Activated CD4-positive, CD25-positive, alpha-beta regulatory T cell treated with anti-CD3 and anti-CD28 coated beads, Interleukin-2, amount 50 U/mL, for 24 hours (primary cell): ENCODE measurements around the gene IL7R.
A peak's percentile ranks its signal among the peaks of the same experiment; 100 is the strongest.

Source experiments
- ATAC-seq, 2 donors: fragments of 150-1000 bp; cut with Tn5 transposase; one replicate each; pipeline ENCODE4 v1.10.0; 2021; ENCODE audit warnings: mild to moderate bottlenecking in 1 of 2, moderate library complexity in 1 of 2

Gene IL7R, protein sequence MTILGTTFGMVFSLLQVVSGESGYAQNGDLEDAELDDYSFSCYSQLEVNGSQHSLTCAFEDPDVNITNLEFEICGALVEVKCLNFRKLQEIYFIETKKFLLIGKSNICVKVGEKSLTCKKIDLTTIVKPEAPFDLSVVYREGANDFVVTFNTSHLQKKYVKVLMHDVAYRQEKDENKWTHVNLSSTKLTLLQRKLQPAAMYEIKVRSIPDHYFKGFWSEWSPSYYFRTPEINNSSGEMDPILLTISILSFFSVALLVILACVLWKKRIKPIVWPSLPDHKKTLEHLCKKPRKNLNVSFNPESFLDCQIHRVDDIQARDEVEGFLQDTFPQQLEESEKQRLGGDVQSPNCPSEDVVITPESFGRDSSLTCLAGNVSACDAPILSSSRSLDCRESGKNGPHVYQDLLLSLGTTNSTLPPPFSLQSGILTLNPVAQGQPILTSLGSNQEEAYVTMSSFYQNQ

DNA sequence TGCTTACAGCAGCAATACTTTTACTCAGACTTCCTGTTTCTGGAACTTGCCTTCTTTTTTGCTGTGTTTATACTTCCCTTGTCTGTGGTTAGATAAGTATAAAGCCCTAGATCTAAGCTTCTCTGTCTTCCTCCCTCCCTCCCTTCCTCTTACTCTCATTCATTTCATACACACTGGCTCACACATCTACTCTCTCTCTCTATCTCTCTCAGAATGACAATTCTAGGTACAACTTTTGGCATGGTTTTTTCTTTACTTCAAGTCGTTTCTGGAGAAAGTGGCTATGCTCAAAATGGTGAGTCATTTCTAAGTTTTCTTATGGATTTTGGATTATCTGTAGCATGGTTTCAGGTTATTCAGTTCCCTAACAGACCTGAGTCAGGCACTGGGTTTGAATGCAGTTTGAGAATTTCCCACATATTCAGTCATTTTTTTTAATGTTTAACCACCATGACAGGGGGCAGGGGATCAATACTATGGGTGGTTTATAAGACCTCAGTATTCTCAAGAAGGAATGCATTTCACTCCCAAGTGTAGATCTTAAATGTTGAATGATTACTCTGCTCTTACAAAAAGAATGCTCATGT, at the start of gene IL7R:
Gene IL7R, plus strand, starts transcription at position 127 of the 587 bp plus-strand sequence. Its CDS starts 87 bp downstream, at position 214.
- ATAC-seq, result peak; percentile 46

DNA sequence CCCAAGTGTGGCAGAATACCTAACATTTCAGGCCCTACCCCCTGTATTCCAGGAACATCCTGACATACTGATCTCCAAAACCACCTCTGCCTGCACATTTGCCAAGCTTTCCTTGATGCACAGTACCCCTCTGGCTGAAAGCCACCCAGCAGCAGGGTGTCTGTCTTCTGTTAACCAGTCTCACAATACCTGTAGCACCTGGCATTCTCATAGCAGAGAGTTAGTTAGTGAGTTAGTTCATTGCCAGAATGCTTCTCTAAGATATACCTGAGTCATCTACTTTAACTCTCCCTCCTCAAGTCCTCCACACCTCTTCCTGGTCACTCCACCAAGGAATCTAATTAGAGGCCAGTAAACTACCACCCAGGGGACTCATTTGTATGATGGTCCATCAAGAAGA, 46.1 kb upstream of the IL7R start:
- peak in 1 of 2 donors; percentile 22 for ATAC-seq

DNA sequence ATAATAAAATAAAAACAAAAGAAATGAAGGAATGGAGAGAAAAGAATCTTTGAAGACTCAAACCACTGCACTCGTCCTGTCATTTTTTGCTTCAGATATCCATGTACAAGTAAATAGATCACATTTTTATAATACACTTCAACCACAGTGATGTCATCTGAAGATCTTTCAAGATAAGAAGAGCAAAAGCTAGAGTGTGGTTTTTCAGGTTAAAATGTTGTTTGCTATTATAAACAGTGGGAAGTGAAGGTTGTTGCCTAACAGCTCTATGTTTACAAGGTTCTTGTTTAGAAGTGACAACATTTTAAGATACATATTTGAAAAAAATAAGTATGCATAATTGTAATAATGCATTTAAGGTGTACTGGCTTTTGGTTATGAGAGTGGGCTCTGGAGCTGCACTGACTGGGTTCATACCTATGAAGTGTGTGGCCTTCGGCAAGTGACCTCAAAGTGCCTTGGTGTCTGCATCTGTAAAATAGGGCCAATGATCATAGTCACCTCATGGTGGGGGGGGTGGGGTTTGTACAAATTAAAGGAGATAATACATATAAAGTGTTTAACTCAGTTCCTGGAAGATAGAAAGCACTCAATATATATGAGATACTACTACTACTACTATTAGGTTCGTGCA, 45.5 kb upstream of the IL7R start:
- peak; percentile 57 to 75 for ATAC-seq

DNA sequence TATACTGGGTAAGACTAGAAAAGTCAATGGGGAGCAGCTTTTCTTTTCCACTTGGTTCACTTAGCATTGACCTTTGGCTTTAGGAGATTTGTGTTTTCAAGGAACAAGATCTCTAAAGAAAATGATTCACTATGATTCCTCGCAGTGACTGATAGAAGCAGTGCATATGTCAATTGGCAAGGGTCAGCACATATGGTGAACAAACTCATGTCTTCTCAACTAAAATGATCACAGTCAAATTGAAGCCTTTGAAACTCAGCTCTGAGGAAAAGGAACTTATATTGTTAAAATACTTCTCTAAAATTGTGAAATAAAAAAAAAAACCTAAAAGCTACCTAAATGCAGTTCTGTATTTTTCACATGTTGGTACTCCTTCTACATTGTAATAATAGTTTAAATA, 43.2 kb upstream of the IL7R start:
- ATAC-seq, result no peak

DNA sequence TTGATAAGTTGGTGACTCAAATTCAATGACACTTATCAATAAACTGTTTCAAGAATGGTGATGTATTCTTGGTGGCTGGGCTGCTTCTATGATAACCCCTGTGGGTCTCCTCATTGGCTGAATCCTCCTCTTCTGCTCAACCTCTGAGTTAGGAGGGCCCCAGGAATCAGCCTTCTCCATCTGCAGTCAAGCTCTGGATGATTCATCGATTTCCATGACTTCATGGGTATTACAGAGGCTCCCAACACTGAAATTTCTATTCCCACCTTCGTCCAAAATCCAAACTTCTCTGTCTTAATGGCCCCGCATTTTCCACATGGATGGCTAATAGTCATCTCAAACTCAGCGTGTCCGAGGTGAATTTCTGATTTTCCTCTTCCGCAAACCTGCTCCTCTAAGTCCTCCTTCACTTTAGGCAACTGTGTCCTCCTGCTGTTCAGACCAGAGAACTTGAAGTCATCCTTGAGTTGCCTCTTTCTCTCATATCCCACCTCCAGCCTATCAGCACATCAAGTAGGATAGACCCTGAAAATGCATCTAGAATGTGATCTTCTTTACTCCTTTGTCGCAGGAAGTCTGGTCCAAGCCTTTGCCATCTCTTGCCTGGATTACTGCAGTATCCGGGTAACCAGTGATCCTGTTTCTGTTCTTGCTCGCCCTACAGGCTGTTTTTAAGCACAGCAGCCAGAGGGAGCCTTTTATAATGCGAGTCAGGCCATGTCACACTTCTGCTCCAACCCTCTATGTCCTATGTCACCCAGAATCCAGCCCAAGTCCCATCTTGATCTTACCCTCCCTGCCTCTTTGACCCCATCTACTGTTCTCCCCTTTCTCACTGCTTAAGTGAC, 41.4 kb upstream of the IL7R start:
- ATAC-seq, result no peak

DNA sequence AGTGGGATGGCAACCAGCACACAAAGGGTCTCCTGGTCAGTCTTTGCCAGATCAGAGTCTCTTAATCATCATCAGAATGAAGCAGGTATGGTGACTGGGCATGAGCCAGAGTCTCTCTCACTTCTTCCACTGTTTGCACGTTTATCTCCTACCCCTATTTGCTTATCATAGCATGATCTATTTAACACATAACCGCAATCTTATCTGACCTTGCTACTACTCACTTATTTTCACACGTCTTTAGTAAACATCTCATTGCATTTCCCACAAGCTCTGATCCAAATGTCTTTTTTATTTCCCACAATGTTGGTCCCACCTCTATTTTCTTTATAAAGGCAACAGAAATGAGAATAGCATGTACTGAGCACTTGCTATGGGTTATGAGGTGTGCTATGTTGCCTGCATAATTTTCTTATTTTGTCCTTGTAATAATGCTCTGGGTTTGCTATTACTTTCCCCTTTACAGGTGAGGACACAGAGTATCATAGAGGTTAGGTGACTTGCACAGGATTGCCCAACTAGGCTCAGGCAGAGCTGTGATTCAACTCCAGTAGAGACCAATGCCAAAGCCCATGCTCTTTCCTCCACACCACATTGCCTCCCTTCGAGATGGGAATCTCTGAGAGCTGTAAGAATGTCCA, 39.7 kb upstream of the IL7R start:
- ATAC-seq, result peak; percentile 51 to 61

DNA sequence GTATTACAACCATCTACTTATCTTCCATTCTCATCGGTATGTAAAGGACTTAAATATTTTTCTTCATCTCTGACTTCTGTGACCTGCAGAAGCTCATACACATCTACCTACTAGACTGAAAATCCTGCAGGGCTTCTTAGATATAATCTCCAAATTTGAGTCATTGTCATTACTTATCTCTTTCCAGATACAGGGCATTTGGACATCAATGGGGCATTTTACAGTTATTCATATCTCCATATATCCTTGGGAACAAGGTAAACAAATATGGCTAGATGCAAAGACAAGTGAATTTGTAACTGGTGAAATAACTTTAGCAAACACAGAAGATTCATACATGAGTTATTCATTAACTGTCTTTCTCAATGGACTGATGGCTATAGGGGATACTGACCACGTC, 37.7 kb upstream of the IL7R start:
- ATAC-seq, result no peak

DNA sequence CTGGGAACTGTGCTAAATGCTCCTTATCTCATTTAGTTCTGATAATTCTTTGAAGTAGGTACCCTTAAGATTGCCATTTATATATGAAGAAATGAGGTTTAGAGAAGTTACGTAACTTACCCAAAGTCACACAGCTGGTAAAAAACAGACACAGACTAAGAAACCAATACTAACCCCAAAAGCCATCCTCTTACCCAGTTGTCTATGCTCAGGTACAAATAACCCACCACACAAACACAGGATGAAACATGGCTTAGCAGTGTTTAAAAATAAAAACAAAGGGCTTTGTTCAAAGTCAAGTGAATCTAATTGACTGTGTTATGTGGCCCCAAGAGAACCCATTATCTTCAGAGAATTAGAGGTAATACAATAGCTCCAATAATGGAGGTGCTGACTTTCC, 37.0 kb upstream of the IL7R start:
- no peak for ATAC-seq

DNA sequence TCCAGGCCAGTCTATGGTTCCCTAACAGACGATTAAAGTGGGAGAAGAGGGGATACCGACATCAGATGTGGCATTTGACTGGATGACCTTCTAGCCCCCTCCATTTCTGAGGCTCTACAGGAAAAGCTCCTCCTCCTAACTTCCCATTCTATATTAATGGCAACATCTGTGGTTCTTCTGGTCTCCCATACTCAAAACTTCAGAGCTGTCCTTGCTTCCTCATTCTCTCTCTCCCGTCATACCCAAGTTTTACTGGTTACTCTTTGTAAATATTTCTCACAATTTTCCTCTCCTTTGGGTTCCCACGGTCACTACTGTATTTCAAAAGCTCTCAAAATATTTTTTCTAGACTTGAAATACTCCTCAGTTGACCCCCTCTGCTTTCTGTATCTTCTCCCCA, 36.0 kb upstream of the IL7R start:
- ATAC-seq, result no peak

DNA sequence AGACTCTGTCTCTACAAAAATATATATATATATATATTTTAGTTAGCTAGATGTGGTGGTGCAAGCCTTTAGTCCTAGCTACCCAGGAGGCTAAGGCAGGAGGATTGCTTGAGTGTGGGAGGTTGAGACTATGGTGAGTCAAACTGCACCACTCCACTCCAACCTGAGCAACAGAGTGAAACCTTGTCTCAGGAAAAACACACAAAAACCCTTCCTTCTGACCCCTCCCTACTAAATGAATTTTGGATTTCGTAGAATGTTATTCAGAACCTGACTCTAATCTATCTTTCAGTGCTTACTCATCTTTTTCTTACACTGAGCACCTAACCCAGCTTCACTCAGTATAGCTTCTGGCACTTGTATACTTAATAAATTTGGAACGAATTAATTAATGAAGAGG, 35.2 kb upstream of the IL7R start:
- ATAC-seq, result peak; percentile 55 to 62

DNA sequence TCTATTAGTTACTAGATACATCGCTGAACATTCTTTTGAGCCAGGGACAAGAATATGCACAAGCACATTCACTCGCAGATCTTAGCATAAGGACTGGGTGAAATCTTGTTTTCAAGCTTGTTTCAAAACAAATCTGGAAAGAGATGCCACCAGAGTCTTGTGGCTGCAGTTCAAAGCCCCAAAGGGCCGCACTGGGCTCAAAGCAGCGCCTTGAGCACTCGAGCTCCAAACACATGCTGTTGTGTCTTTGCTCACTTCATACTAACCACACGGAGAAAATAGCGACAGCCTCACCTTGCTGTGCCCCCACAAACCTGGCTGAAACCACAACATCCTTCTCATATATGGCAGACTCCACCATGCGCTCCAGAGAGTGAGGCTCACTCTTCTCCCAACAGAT, 34.2 kb upstream of the IL7R start:
- ATAC-seq, result no peak

DNA sequence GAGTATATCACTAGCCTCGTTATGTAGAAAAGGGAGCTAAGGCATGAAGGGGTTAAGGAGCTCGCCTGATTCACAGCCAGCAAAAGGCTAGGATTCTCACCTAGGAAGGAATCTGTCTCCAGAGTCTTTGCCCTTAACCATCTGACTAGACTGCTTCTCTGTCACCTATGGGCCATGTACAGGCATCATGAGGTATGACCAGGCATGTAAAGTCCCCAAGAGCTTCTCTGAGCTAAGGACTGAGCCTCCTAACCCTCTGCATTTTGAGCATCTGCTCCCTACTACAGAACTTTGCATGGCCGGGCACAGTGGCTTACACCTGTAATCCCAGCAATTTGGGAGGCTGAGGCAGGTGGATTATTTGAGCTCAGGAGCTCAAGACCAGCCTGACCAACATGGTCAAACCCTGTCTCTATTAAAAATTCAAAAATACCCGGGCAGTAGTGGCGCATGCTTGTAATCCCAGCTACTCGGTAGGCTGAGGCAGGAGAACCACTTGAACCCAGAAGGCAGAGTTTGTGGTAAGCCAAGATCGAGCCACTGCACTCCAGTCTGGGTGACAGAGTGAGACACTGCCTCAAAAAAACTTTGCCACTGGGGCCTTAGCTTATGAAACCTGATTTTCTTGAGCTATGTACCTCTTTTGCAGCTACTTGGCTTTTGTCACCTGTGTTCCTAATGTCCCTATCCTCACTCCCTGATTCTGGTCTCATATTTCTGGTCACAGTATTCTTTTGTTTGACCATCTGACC, 33.2 kb upstream of the IL7R start:
- ATAC-seq, result no peak

DNA sequence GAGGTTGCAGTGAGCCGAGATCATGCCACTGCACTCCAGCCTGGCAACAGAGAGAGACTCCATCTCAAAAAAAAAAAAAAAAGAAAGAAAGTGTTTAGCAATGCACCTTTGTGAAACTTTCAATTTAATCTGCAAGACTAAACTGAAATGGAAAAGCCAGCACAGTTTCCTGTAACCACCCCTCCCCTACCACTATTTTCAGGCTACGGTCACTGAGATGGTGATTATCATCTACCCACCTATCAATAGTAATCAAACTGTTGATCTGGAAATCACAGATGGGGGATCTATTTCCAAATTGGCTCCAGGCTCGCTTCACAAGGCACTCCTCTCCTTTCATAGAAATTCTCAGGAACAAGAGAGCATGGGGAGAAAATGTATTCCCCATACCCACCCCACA, 30.6 kb upstream of the IL7R start:
- no peak for ATAC-seq

DNA sequence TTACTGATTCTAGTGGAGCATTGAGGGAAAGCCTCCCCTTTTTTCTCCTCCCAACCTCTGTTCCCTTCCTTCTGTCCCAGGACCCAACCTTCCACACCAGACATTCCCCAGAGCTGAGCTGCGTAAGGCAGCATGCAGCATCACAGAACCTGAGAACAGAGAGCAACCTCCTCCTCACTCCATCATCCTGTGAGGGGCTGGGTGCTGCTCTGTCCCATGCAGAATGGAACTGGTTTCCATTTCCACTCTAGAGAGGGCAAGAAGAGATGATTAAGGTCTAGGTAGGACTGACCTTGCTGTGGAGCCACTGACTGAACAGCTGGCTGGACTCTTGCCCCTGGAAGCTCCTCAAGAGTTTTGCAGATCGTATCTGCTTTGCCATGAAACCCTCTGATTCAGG, 30.1 kb upstream of the IL7R start:
- peak in 1 of 2 donors; percentile 25 for ATAC-seq

DNA sequence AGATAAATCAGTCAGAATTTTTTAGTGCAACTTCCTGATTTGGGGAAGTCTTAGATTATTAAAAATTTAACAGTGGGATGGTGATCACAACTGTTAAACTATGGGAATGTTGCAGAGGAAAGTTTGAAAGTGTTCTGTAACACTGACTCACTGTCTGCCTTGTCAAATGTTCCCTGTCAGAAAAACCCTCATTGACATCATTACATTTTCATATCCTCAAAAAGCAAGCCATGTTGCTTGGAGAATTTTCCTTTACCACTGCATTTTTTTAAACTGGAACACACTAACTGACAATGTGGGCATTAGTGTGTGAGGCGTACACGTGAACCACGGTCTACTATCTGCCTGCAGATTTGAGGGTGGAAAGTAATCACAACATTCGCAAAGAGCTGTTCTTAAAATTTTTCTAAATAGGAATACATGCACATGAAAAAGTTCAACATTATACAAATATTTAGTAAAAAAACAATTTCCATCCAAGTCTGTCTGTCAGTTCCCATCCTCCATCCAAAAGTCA, 28.6 kb upstream of the IL7R start:
- no peak for ATAC-seq

DNA sequence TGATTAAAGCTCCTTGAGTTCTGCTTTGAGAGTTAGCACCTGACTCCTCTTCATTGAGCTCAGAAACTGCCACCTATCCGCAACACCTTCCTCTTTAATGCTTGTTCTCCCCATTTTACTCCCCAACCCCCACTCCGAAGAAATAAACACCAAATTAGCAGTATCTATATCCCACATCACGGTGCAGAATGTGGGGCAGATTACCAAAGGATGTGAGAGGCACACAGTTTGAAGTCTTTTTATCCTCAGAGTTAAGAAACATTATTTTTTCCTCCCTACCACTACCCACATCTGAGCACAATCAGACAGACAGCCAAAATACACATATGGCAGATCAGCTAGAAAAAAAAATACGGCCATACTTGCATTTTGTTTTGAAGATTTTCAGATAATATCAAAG, 26.1 kb upstream of the IL7R start:
- no peak for ATAC-seq

DNA sequence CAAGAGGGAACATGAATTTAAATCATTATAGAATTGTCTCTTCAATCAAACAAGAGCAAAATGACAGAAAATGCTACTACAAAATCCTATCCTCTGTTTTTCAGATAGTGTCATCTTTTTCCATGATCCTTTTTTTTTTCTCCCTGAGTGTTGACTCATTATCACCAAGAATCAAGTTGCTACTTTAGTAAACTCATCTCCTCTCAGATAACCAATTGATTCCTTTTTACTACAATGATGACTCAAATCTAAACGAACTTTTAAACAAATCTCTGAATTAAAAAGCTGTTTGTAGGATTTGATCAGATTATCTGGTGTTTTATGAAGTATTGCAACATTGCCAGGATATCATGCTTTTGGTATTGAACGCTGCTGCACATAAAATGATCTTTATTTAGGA, 23.9 kb upstream of the IL7R start:
- no peak for ATAC-seq

DNA sequence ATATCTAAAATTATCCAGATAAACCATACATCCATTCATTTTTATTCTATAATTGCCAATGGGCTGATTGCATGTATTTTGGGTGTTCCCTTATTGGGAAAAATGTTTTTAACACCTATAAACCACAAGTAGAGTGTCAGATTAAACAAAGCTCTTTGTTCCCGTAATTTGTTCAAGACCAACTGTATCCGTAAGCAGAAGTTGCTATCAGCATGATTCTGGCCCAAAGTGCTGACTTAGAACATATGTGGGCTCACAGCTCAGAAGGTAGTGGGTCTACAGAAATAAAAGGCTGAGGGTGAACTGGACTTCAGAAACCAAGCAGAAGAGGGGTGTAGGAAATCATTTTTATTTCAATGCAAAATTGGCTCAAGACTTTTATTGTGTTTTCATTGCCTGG, 23.5 kb upstream of the IL7R start:
- ATAC-seq, result no peak

DNA sequence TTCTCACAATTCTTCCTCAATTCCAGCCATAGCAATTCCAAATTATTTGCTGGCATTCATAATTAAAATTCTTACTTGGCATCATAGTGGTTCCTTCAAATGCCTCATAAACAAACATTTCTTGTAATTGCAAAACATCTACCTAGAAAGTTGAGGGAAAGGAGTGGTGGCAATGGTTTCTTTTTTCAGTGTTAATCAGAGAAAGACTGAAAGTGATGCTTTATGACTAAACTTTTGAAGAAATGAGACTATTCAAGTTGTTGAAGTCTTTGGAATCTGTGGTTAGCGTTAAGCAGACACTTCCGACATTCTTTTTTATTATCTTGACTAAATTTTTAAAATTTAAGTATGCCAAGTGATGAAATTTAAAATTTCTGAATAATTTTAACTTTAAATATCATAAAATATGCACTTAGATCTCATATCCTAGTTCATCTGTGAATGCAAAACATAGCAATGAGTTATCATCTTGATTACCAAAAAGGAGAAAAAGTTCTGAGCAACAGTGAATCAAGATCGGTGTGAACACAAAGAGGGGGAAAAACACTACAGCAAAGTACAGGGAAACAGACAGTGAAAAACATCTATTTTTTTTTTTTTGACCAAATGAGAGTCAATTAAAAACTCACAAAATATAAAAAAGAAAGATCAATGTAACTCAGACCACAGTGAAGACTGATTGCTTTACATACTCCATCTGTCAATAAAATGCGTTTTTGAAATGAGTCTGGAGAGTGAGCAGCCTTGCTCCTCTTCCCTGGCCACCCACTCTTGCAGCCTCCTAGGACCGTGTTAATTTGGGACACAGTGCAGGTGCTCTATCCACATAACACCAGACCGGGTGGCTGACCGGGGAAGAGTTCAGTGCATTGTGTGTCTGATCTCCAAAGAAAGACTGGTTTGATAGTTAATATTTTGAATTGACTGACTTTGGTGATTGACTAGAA, 20.6 kb upstream of the IL7R start:
- ATAC-seq, result peak; percentile 69 to 74

DNA sequence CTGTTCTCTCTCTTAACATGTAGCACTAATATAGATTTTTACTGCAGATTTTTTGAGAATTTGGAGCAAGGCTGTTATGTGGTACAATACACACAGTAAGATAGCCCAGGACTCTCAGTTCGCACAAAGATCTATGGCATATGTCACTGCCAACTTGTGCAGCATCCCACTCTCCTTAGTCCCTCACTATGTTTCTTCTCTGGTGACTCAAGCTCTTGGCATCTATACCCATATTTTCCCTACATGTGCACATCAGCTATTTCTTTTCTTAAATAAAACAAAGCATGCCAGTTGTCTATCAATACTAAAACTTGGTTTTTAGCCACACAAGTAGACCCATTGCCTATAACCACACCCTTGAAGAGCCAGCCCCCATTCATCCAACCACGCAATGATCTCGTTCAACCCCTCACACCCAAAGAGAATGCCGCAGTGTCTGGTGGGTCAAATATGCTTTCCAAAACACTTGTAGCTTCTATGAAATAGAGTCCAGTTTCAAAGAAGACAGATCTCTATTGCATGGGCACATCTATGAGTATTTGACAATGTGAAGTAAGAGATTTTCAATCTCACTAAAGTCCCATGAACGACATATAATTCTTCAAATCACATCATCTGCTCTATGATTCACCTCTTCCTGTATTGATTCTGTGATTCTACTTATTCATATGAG, 18.2 kb upstream of the IL7R start:
- peak; percentile 61 to 73 for ATAC-seq
